WTC11 (cell line): ENCODE results near the gene ADAM12. TPM values are rescaled to one million over a fixed set of nuclear protein-coding genes. Genes with fewer than 3 reads are reported as not detected.
A peak's percentile ranks its signal among the peaks of the same experiment; 100 is the strongest.

Experiments used
- ATAC-seq: fragments of 200-7000 bp; cut with Tn5 transposase; 2 replicates; pipeline ENCODE4 v1.10.0; 2021; ENCODE audit warnings: mild to moderate bottlenecking, moderate library complexity
- CTCF ChIA-PET: fragments of 300-600 bp; sonication (Branson Sonifier 250); formaldehyde crosslinking; loops from one replicate; lab custom pipeline; 2021; ENCODE audit warnings: antibody characterized with exemption; lab: Charles Lee
- POLR2A ChIA-PET: fragments of 350-600 bp; sonication (Branson Sonifier 250); formaldehyde crosslinking; loops from one replicate; lab custom pipeline; 2021; ENCODE audit warnings: antibody characterized with exemption; lab: Charles Lee
- DNase-seq: peaks from one replicate; pipeline ENCODE4 v3.0.0; 2021; ENCODE audit warnings: low spot score
- H3K27ac Mint-ChIP-seq: 2 replicates; pipeline ENCODE4 v1.8.0; 2021; ENCODE audit warnings: mixed read lengths
- H3K27me3 Mint-ChIP-seq: 2 replicates; pipeline ENCODE4 v1.8.0; 2021; ENCODE audit warnings: low read depth, mild to moderate bottlenecking, moderate library complexity, mixed read lengths
- H3K36me3 Mint-ChIP-seq: 2 replicates; pipeline ENCODE4 v1.8.0; 2021; ENCODE audit warnings: mixed read lengths
- H3K4me1 Mint-ChIP-seq: 2 replicates; pipeline ENCODE4 v1.8.0; 2022; ENCODE audit warnings: mixed read lengths
- H3K4me3 Mint-ChIP-seq: 2 replicates; pipeline ENCODE4 v1.8.0; 2021; ENCODE audit warnings: mild to moderate bottlenecking, moderate library complexity, mixed read lengths
- H3K9me3 Mint-ChIP-seq: 2 replicates; pipeline ENCODE4 v1.8.0; 2021; ENCODE audit warnings: mixed read lengths
- ATF3 ChIP-seq: sonication (generic); formaldehyde crosslinking; conservative IDR thresholded peaks from 2 replicates; pipeline ENCODE4 v1.8.1; 2022; ENCODE audit warnings: mild to moderate bottlenecking, missing genetic modification reagents
- CBFB ChIP-seq: sonication (generic); formaldehyde crosslinking; IDR thresholded peaks from 2 replicates; pipeline ENCODE4 v1.8.1; 2022; ENCODE audit warnings: mild to moderate bottlenecking, low read depth, missing genetic modification reagents
- CDX4 ChIP-seq: fragments of 250-450 bp; sonication (Bioruptor Pico); IDR thresholded peaks from 2 replicates; pipeline ENCODE4 v1.9.0; 2021; ENCODE audit warnings: moderate library complexity, mild to moderate bottlenecking, inconsistent platforms, borderline replicate concordance
- E2F1 ChIP-seq: sonication (generic); formaldehyde crosslinking; IDR thresholded peaks from 2 replicates; pipeline ENCODE4 v1.8.0; 2022; ENCODE audit warnings: mild to moderate bottlenecking, missing genetic modification reagents
- E2F5 ChIP-seq: sonication (generic); formaldehyde crosslinking; IDR thresholded peaks from 2 replicates; pipeline ENCODE4 v1.8.1; 2022; ENCODE audit warnings: mild to moderate bottlenecking, moderate library complexity, missing genetic modification reagents
- ETV6 ChIP-seq: sonication (generic); formaldehyde crosslinking; IDR thresholded peaks from 2 replicates; pipeline ENCODE4 v1.8.1; 2022; ENCODE audit warnings: mild to moderate bottlenecking, missing genetic modification reagents
- GRHL2 ChIP-seq: fragments of 250-450 bp; sonication (Bioruptor Pico); IDR thresholded peaks from 2 replicates; pipeline ENCODE4 v1.8.0; 2022; ENCODE audit warnings: mild to moderate bottlenecking, moderate library complexity; ENCODE audit not compliant: insufficient replicate concordance, severe bottlenecking
- IRF2 ChIP-seq: sonication (generic); formaldehyde crosslinking; IDR thresholded peaks from 2 replicates; pipeline ENCODE4 v1.8.0; 2022; ENCODE audit warnings: low read depth, missing genetic modification reagents, borderline replicate concordance
- MAX ChIP-seq: sonication (generic); formaldehyde crosslinking; IDR thresholded peaks from 2 replicates; pipeline ENCODE4 v1.8.0; 2022; ENCODE audit warnings: mild to moderate bottlenecking, missing genetic modification reagents
- NFYB ChIP-seq: sonication (generic); formaldehyde crosslinking; conservative IDR thresholded peaks from 2 replicates; pipeline ENCODE4 v1.8.0; 2022; ENCODE audit warnings: low read depth, missing genetic modification reagents
- OVOL2 ChIP-seq: fragments of 250-450 bp; sonication (Bioruptor Pico); IDR thresholded peaks from 2 replicates; pipeline ENCODE4 v1.9.0; 2021; ENCODE audit warnings: mild to moderate bottlenecking, borderline replicate concordance
- RORB ChIP-seq: fragments of 250-450 bp; sonication (Bioruptor Pico); IDR thresholded peaks from 2 replicates; pipeline ENCODE4 v1.9.0; 2021; ENCODE audit warnings: mild to moderate bottlenecking
- SMAD3 ChIP-seq: sonication (generic); formaldehyde crosslinking; IDR thresholded peaks from 2 replicates; pipeline ENCODE4 v1.8.0; 2022; ENCODE audit warnings: missing genetic modification reagents, mild to moderate bottlenecking, borderline replicate concordance
- TCF7 ChIP-seq: sonication (generic); formaldehyde crosslinking; IDR thresholded peaks from 2 replicates; pipeline ENCODE4 v1.8.0; 2022; ENCODE audit warnings: mild to moderate bottlenecking, low read depth, missing genetic modification reagents, moderate library complexity
- TP53 ChIP-seq: sonication (generic); formaldehyde crosslinking; IDR thresholded peaks from 2 replicates; pipeline ENCODE4 v1.8.1; 2023; ENCODE audit warnings: mild to moderate bottlenecking, missing genetic modification reagents
- USF1 ChIP-seq: sonication (generic); formaldehyde crosslinking; IDR thresholded peaks from 2 replicates; pipeline ENCODE4 v1.8.0; 2022; ENCODE audit warnings: mild to moderate bottlenecking, missing genetic modification reagents
- ZBTB43 ChIP-seq: sonication (generic); formaldehyde crosslinking; IDR thresholded peaks from 2 replicates; pipeline ENCODE4 v1.8.1; 2023; ENCODE audit warnings: mild to moderate bottlenecking, missing genetic modification reagents
- ZNF138 ChIP-seq: sonication (generic); formaldehyde crosslinking; conservative IDR thresholded peaks from 2 replicates; pipeline ENCODE4 v1.8.1; 2022; ENCODE audit warnings: mild to moderate bottlenecking, moderate library complexity, missing genetic modification reagents
- ZNF281 ChIP-seq: sonication (generic); formaldehyde crosslinking; IDR thresholded peaks from 2 replicates; pipeline ENCODE4 v1.8.0; 2023; ENCODE audit warnings: mild to moderate bottlenecking, missing genetic modification reagents
- ZNF671 ChIP-seq: fragments of 250-450 bp; sonication (Bioruptor Pico); IDR thresholded peaks from 2 replicates; pipeline ENCODE4 v1.8.0; 2021; ENCODE audit warnings: mild to moderate bottlenecking
- total RNA-seq: library from RNA; stranded (reverse); gene quantifications from 3 replicates; pipeline ENCODE4 v1.2.3, GENCODE V29; 2021

Gene ADAM12
- total RNA-seq, 1 experiment from 2014 or later, result 0.22 TPM

- POLR2A ChIA-PET, result no interaction called here
- peaks cover 26% of the 10 kb centered on the region for H3K27me3 Mint-ChIP-seq
- CTCF ChIA-PET, result interaction anchor here (1.1 kb wide), 1 partner anchor 469 kb away, joined by 3 read pairs; no protein-coding TSS in a partner anchor
- peaks cover 15% of the 10 kb centered on the region for H3K9me3 Mint-ChIP-seq
- DNase-seq (no peak), ATAC-seq (no peak)
- H3K27ac Mint-ChIP-seq, result no peak overlapping the region
- TF ChIP-seq ZNF671, result no peak
- TF ChIP-seq OVOL2, result no peak
- TF ChIP-seq IRF2 (CRISPR knock-in tag), result no peak
- no peak for TF ChIP-seq SMAD3
- no peak for TF ChIP-seq E2F1 (CRISPR knock-in tag)
- TF ChIP-seq ZNF281, result no peak
- peaks cover 11% of the 10 kb centered on the region for H3K4me1 Mint-ChIP-seq
- H3K4me3 Mint-ChIP-seq, result no peak overlapping the region
- no peaks in the 10 kb centered on the region for H3K36me3 Mint-ChIP-seq
Measured at GRCh38 chr10:126129026-126129425, 259.3 kb downstream of the ADAM12 start.

- Mint-ChIP-seq H3K27ac (0 out of 2 replicates have a peak overlapping the region, but pooled peaks have one; percentile 8), H3K36me3 (no peaks in the 10 kb centered on the region), H3K4me3 (no peak overlapping the region), H3K27me3 (peaks cover 27% of the 10 kb centered on the region), H3K9me3 (peaks cover 15% of the 10 kb centered on the region), H3K4me1 (peaks cover 15% of the 10 kb centered on the region)
- ChIA-PET POLR2A (no interaction called here), CTCF (interaction anchor here (1.1 kb wide), 1 partner anchor 469 kb away, joined by 3 read pairs; no protein-coding TSS in a partner anchor)
- no peak for ATAC-seq
- no peak for TF ChIP-seq ATF3 (CRISPR knock-in tag)
- DNase-seq, result no peak
Measured at GRCh38 chr10:126128581-126128980, 259.7 kb downstream of the ADAM12 start.

GRCh38 chr10:126127481-126128029 lies 260.7 kb downstream of the ADAM12 start:
- H3K9me3 Mint-ChIP-seq, result peaks cover 10% of the 10 kb centered on the region
- H3K36me3 Mint-ChIP-seq, result no peaks in the 10 kb centered on the region
- DNase-seq (no peak), ATAC-seq (no peak)
- H3K27ac Mint-ChIP-seq, result no peak overlapping the region
- TF ChIP-seq ETV6 (CRISPR knock-in tag), result no peak
- TF ChIP-seq E2F5 (CRISPR knock-in tag), result no peak
- TF ChIP-seq USF1 (CRISPR knock-in tag), result no peak
- TF ChIP-seq NFYB, result no peak
- TF ChIP-seq GRHL2 (CRISPR knock-in tag), result no peak
- TF ChIP-seq ZBTB43 (CRISPR knock-in tag), result no peak
- TF ChIP-seq TP53 (CRISPR knock-in tag), result no peak
- TF ChIP-seq CDX4, result no peak
- no peak for TF ChIP-seq CBFB
- TF ChIP-seq MAX (CRISPR knock-in tag), result no peak
- TF ChIP-seq RORB, result no peak
- no peak for TF ChIP-seq ZNF138
- TF ChIP-seq TCF7, result no peak
- peaks cover 37% of the 10 kb centered on the region for H3K27me3 Mint-ChIP-seq
- H3K4me1 Mint-ChIP-seq, result peaks cover 23% of the 10 kb centered on the region
- no peak overlapping the region for H3K4me3 Mint-ChIP-seq
- ChIA-PET CTCF (no interaction called here), POLR2A (no interaction called here)
